ENCODE measurements around the gene PRSS2.

DNA sequence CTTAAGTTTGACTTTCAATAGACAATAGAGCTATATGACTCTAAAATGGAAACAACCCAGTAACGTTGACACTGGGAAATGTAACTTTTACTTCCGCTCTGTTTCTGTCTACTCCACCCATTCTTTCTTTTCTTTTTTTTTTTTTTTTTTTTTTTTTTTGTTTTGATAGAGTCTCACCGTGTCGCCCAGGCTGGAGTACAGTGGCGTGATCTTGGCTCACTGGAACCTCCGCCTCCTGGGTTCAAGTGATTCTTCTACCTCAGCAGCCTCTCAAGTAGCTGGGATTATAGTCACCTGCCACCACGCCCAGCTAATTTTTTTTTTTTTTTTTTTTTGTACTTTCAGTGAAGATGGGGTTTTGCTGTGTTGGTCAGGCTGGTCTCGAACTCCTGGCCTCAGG, 13.9 kb downstream of the PRSS2 start:
- TF ChIP-seq, protein P1, sequence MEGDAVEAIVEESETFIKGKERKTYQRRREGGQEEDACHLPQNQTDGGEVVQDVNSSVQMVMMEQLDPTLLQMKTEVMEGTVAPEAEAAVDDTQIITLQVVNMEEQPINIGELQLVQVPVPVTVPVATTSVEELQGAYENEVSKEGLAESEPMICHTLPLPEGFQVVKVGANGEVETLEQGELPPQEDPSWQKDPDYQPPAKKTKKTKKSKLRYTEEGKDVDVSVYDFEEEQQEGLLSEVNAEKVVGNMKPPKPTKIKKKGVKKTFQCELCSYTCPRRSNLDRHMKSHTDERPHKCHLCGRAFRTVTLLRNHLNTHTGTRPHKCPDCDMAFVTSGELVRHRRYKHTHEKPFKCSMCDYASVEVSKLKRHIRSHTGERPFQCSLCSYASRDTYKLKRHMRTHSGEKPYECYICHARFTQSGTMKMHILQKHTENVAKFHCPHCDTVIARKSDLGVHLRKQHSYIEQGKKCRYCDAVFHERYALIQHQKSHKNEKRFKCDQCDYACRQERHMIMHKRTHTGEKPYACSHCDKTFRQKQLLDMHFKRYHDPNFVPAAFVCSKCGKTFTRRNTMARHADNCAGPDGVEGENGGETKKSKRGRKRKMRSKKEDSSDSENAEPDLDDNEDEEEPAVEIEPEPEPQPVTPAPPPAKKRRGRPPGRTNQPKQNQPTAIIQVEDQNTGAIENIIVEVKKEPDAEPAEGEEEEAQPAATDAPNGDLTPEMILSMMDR (IDR thresholded peaks at IDR 0.05; ENCODE audit: low read depth, low read length, missing input control), result no peak
- TF ChIP-seq EGR1 (IDR thresholded peaks at IDR 0.05; ENCODE audit: low read depth in 2 of 2) (no peak), RXRA (IDR thresholded peaks at IDR 0.05) (no peak)
